Neuronal stem cell (in vitro differentiated cells): ENCODE results near the gene SLC25A11.

Experiments used
- DNase-seq: peaks from one replicate; pipeline ENCODE4 v3.0.0-alpha.2; 2013; ENCODE audit warnings: low spot score
- H2AFZ ChIP-seq: one replicate; pipeline ENCODE4 v1.6.1; 2013; ENCODE audit warnings: mild to moderate bottlenecking, low read length, inconsistent platforms
- H2AK5ac ChIP-seq: 2 replicates; pipeline ENCODE4 v1.6.1; 2013; ENCODE audit warnings: low read depth, mild to moderate bottlenecking, inconsistent platforms, low read length, moderate library complexity, mixed read lengths
- H2BK120ac ChIP-seq: 2 replicates; pipeline ENCODE4 v1.6.1; 2013; ENCODE audit warnings: low read depth, mild to moderate bottlenecking, inconsistent platforms, low read length, moderate library complexity, mixed read lengths
- H2BK12ac ChIP-seq: one replicate; pipeline ENCODE4 v1.6.1; 2013; ENCODE audit warnings: low read length, inconsistent platforms
- H2BK15ac ChIP-seq: 2 replicates; pipeline ENCODE4 v1.6.1; 2013; ENCODE audit warnings: mild to moderate bottlenecking, low read length, inconsistent platforms, mixed read lengths
- H2BK5ac ChIP-seq: one replicate; pipeline ENCODE4 v1.6.1; 2013; ENCODE audit warnings: inconsistent platforms, mild to moderate bottlenecking, low read length, moderate library complexity
- H3K14ac ChIP-seq: one replicate; pipeline ENCODE4 v1.6.1; 2013; ENCODE audit warnings: low read length, inconsistent platforms
- H3K18ac ChIP-seq: 2 replicates; pipeline ENCODE4 v1.6.1; 2013; ENCODE audit warnings: low read length, inconsistent platforms
- H3K23ac ChIP-seq: 2 replicates; pipeline ENCODE4 v1.6.1; 2013; ENCODE audit warnings: low read depth, mild to moderate bottlenecking, mixed read lengths, low read length, inconsistent platforms; ENCODE audit not compliant: poor library complexity
- H3K27ac ChIP-seq: replicated peaks from 3 replicates; pipeline ENCODE4 v1.5.1; 2013; ENCODE audit warnings: low read length, inconsistent platforms
- H3K27me3 ChIP-seq, 3 experiments: 2 replicates each; pipeline ENCODE4 v1.6.1; 2013; ENCODE audit warnings: low read length in 3 of 3, mild to moderate bottlenecking in 2 of 3, inconsistent platforms in 1 of 3, low read depth in 1 of 3, mixed read lengths in 1 of 3, moderate library complexity in 1 of 3; ENCODE audit not compliant: control insufficient read depth in 3 of 3, insufficient read depth in 3 of 3
- H3K36me3 ChIP-seq, 2 donors: replicated peaks in 1 of 2; 2 replicates each; pipeline ENCODE4 v1.6.1; 2013; ENCODE audit warnings: low read length in 2 of 2; ENCODE audit not compliant: control insufficient read depth in 2 of 2, insufficient read depth in 2 of 2
- H3K4ac ChIP-seq: 2 replicates; pipeline ENCODE4 v1.6.1; 2013; ENCODE audit warnings: inconsistent platforms, mild to moderate bottlenecking, low read length, moderate library complexity
- H3K4me1 ChIP-seq, 2 donors: 1 replicate in 1 of 2; 2 replicates in 1 of 2; pipeline ENCODE4 v1.6.1; 2013; ENCODE audit warnings: low read length in 2 of 2, low read depth in 1 of 2; ENCODE audit not compliant: control insufficient read depth in 2 of 2, insufficient read depth in 1 of 2
- H3K4me2 ChIP-seq: one replicate; pipeline ENCODE4 v1.6.1; 2013; ENCODE audit warnings: mild to moderate bottlenecking, low read length, inconsistent platforms; ENCODE audit not compliant: insufficient read depth, poor library complexity, severe bottlenecking
- H3K4me3 ChIP-seq, 2 donors: 2 replicates each; pipeline ENCODE4 v1.5.1; 2013; ENCODE audit warnings: low read length in 2 of 2, mild to moderate bottlenecking in 2 of 2, inconsistent platforms in 1 of 2, moderate library complexity in 1 of 2
- H3K79me1 ChIP-seq: one replicate; pipeline ENCODE4 v1.6.1; 2013; ENCODE audit warnings: low read depth, mild to moderate bottlenecking, inconsistent platforms, low read length, moderate library complexity
- H3K9ac ChIP-seq: one replicate; pipeline ENCODE4 v1.6.1; 2013; ENCODE audit warnings: mild to moderate bottlenecking, low read depth, low read length, inconsistent platforms; ENCODE audit not compliant: poor library complexity
- H3K9me3 ChIP-seq, 2 donors: replicated peaks in 1 of 2; 2 replicates each; pipeline versions ENCODE3 to v1.6.1; 2013; ENCODE audit warnings: low read length in 2 of 2, mild to moderate bottlenecking in 2 of 2, inconsistent platforms in 1 of 2, low read depth in 1 of 2, mixed read lengths in 1 of 2, moderate library complexity in 1 of 2; ENCODE audit not compliant: control insufficient read depth in 2 of 2, insufficient read depth in 1 of 2
- H4K8ac ChIP-seq: one replicate; pipeline ENCODE4 v1.6.1; 2013; ENCODE audit warnings: low read depth, mild to moderate bottlenecking, inconsistent platforms, low read length, moderate library complexity
- H4K91ac ChIP-seq: one replicate; pipeline ENCODE4 v1.6.1; 2013; ENCODE audit warnings: low read length, low read depth, mild to moderate bottlenecking, inconsistent platforms; ENCODE audit not compliant: poor library complexity
- WGBS, 2 donors: extraction: QIAGEN DNeasy Blood & Tissue Kit; methylation state at CpG; one replicate each; pipeline ENCODE4 v1.1.7; 2013; ENCODE audit warnings: missing lambda C conversion rate in 2 of 2, mixed read lengths in 1 of 2; ENCODE audit not compliant: insufficient read length in 2 of 2, insufficient replicate concordance in 1 of 2; ENCODE audit errors: extremely low coverage in 2 of 2; 5-methylcytosine and 5-hydroxymethylcytosine counted together

SLC25A11 gene

GRCh38 chr17:4971826-4972225 is 32.0 kb upstream of the SLC25A11 start:
- Histone ChIP-seq H3K4me1 (peaks cover 4 to 11% of the 10 kb centered on the region in 2 donors), H2BK12ac (no peak overlapping the region), H3K4ac (no peak overlapping the region), H3K9ac (no peak overlapping the region), H3K27me3 (no peaks in the 10 kb centered on the region), H2BK120ac (no peak overlapping the region), H3K4me2 (no peak overlapping the region), H2BK5ac (no peak overlapping the region), H3K36me3 (peaks cover 7 to 20% of the 10 kb centered on the region in 2 donors), H3K14ac (no peak overlapping the region), H3K18ac (no peak overlapping the region), H3K23ac (no peak overlapping the region), H4K91ac (no peak overlapping the region), H2AFZ (no peak overlapping the region), H4K8ac (no peak overlapping the region), H3K9me3 (peaks cover 0 to 1% of the 10 kb centered on the region in 2 donors), H3K79me1 (peaks cover 2% of the 10 kb centered on the region), H2AK5ac (no peak overlapping the region), H3K27ac (no peak overlapping the region), H2BK15ac (no peak overlapping the region), H3K4me3 (no peak overlapping the region)
- no CpG with 5 or more reads among the region's 6 CpGs for WGBS, 2 donors
- no peak for DNase-seq

GRCh38 chr17:4970273-4970672 is 30.4 kb upstream of the SLC25A11 start:
- Histone ChIP-seq H3K18ac (no peak overlapping the region), H2BK120ac (no peak overlapping the region), H3K79me1 (peaks cover 2% of the 10 kb centered on the region), H3K36me3 (peaks cover 11 to 25% of the 10 kb centered on the region in 2 donors), H2AK5ac (no peak overlapping the region), H3K4me1 (peaks cover 6 to 15% of the 10 kb centered on the region in 2 donors), H3K14ac (no peak overlapping the region), H3K4ac (no peak overlapping the region), H4K91ac (no peak overlapping the region), H3K27me3 (no peaks in the 10 kb centered on the region), H3K4me2 (no peak overlapping the region), H2BK12ac (no peak overlapping the region), H3K4me3 (no peak overlapping the region), H4K8ac (no peak overlapping the region), H3K9ac (no peak overlapping the region), H2BK15ac (no peak overlapping the region), H3K9me3 (peaks cover 5 to 6% of the 10 kb centered on the region in 2 donors), H2BK5ac (no peak overlapping the region), H2AFZ (no peak overlapping the region), H3K27ac (no peak overlapping the region), H3K23ac (no peak overlapping the region)
- no CpG with 5 or more reads among the region's 8 CpGs for WGBS, 2 donors
- DNase-seq = no peak

- Histone ChIP-seq H2AFZ (no peak overlapping the region), H3K23ac (no peak overlapping the region), H4K91ac (no peak overlapping the region), H3K27me3 (no peaks in the 10 kb centered on the region), H2AK5ac (no peak overlapping the region), H3K4ac (no peak overlapping the region), H3K4me3 (peak overlapping the region; percentile 10 to 67), H3K36me3 (peaks cover 11 to 28% of the 10 kb centered on the region in 2 donors), H3K4me2 (no peak overlapping the region), H2BK12ac (no peak overlapping the region), H3K18ac (no peak overlapping the region), H3K27ac (no peak overlapping the region), H2BK120ac (no peak overlapping the region), H3K9me3 (peaks cover 5 to 9% of the 10 kb centered on the region in 2 donors), H3K4me1 (peaks cover 6 to 15% of the 10 kb centered on the region in 2 donors), H4K8ac (no peak overlapping the region), H3K79me1 (peaks cover 2% of the 10 kb centered on the region), H2BK15ac (no peak overlapping the region), H2BK5ac (no peak overlapping the region), H3K9ac (no peak overlapping the region), H3K14ac (no peak overlapping the region)
- no peak for DNase-seq
- no CpG with 5 or more reads among the region's 16 CpGs for WGBS, 2 donors
Measured at GRCh38 chr17:4969551-4970173, 29.8 kb upstream of the SLC25A11 start.

- H2BK120ac ChIP-seq = no peak overlapping the region
- peak overlapping the region; percentile 82 for H3K27ac ChIP-seq
- H2BK5ac ChIP-seq = peak overlapping the region; percentile 97
- no peak overlapping the region for H3K4ac ChIP-seq
- no peak for DNase-seq
- peaks cover 2% of the 10 kb centered on the region for H3K79me1 ChIP-seq
- H3K14ac ChIP-seq = peak overlapping the region; percentile 11
- peak overlapping the region; percentile 84 for H2AFZ ChIP-seq
- peak overlapping the region; percentile 67 to 85 for H3K4me3 ChIP-seq
- no peak overlapping the region for H2BK12ac ChIP-seq
- H2AK5ac ChIP-seq = peak overlapping the region; percentile 59
- H4K91ac ChIP-seq = no peak overlapping the region
- H3K9ac ChIP-seq = peak overlapping the region; percentile 94
- H3K36me3 ChIP-seq = peaks cover 9 to 28% of the 10 kb centered on the region in 2 donors
- peak overlapping the region; percentile 96 for H2BK15ac ChIP-seq
- peak overlapping the region; percentile 99 for H3K18ac ChIP-seq
- peaks cover 3 to 9% of the 10 kb centered on the region in 2 donors for H3K9me3 ChIP-seq
- no CpG with 5 or more reads among the region's 15 CpGs for WGBS, 2 donors
- no peak overlapping the region for H3K23ac ChIP-seq
- peak overlapping the region; percentile 52 for H4K8ac ChIP-seq
- H3K27me3 ChIP-seq = no peaks in the 10 kb centered on the region
- H3K4me1 ChIP-seq = peaks cover 6 to 15% of the 10 kb centered on the region in 2 donors
- peak overlapping the region; percentile 80 for H3K4me2 ChIP-seq
Measured at GRCh38 chr17:4969047-4969550, 29.3 kb upstream of the SLC25A11 start.
